Activated B cell treated with CpG ODN at 0.5 μM for 24 hours (primary cell): Measurements from ENCODE around the gene CDT1. TPM values are rescaled to one million over a fixed set of nuclear protein-coding genes. Genes with fewer than 3 reads are reported as not detected.

Experiments
- ATAC-seq: fragments of 200-7000 bp; cut with Tn5 transposase; one replicate; pipeline ENCODE4 v1.10.0; 2021; ENCODE audit warnings: low read depth, mild to moderate bottlenecking, moderate library complexity
- CTCF ChIA-PET: fragments of 350-600 bp; sonication (Branson Sonifier 250); formaldehyde crosslinking; loops from one replicate; lab custom pipeline; 2021; ENCODE audit warnings: antibody characterized with exemption; lab: Charles Lee
- POLR2A ChIA-PET: fragments of 350-600 bp; sonication (Branson Sonifier 250); formaldehyde crosslinking; loops from one replicate; lab custom pipeline; 2021; ENCODE audit warnings: antibody characterized with exemption; lab: Charles Lee
- DNase-seq: peaks from one replicate; pipeline ENCODE4 v3.0.0; 2022
- H3K27ac Mint-ChIP-seq: one replicate; pipeline ENCODE4 v1.8.0; 2020; ENCODE audit warnings: mixed read lengths
- H3K27me3 Mint-ChIP-seq: one replicate; pipeline ENCODE4 v1.8.0; 2021; ENCODE audit warnings: mixed read lengths
- H3K36me3 Mint-ChIP-seq: one replicate; pipeline ENCODE4 v1.8.0; 2021; ENCODE audit warnings: low read depth, mixed read lengths
- H3K4me1 Mint-ChIP-seq: one replicate; pipeline ENCODE4 v1.8.0; 2021; ENCODE audit warnings: mixed read lengths
- H3K4me3 Mint-ChIP-seq: one replicate; pipeline ENCODE4 v1.8.0; 2020; ENCODE audit warnings: mild to moderate bottlenecking, mixed read lengths
- H3K9me3 Mint-ChIP-seq: one replicate; pipeline ENCODE4 v1.8.0; 2020; ENCODE audit warnings: mixed read lengths
- CTCF ChIP-seq: fragments of 200-600 bp; IDR thresholded peaks from one replicate; pipeline ENCODE4 v1.8.0; 2022; ENCODE audit warnings: antibody characterized with exemption, mild to moderate bottlenecking
- intact Hi-C: fragments of 100-400 bp; cut with micrococcal nuclease; formaldehyde crosslinking; loops from one replicate; pipeline ENCODE4 v1.15.1; 2024
- total RNA-seq: library from RNA; stranded (reverse); gene quantifications from 2 replicates; pipeline ENCODE4 v1.2.3, GENCODE V29; 2022

Gene CDT1
- total RNA-seq, 1 donor from 2014 or later, result 4.3 TPM

DNA sequence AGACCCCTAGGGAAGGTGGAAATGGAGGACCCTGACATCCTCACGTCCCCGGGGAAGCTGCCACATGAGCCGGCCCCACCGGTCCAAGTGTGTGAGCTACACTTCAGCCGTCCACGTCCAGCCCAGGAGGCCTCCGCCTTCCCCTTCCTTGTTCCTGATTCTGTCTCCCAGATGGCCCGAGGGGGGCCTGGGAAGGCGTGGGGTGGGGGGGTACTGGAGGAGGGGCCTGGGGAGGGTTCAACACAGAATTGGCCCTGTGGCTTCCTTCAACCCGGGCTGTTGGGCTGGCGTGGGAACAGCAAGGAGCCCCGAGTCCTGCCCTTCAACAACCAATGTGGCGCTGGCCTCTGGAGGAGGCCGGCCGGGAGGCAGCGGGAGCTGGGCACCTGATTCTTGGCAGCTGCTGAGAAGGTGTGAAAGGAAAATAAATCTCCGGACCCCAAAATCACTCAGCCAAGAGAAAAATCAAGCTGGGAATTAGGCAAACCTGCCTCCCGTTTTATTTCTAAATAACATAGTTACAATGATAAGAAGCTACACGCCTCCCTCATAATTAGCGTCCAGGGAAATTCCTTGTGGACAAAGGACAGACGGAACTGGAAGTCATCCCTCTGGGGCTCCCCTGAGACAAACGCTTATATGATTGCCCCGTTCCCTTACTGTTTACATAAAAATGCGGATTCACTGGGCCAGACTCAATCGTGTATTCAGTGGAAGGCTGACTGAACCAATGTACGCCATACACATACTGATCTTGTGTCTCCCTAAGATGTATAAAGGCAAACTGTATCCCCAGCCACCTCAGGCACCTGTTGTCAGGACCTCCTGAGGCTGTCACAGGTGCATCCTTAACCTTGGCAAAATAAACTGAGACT, 9.9 kb downstream of the CDT1 start:
- Mint-ChIP-seq H3K4me3 (no peak overlapping the region), H3K27ac (no peak overlapping the region), H3K4me1 (peaks cover 17% of the 10 kb centered on the region), H3K36me3 (peaks cover 7% of the 10 kb centered on the region), H3K9me3 (no peaks in the 10 kb centered on the region), H3K27me3 (no peaks in the 10 kb centered on the region)
- CTCF ChIA-PET, result interaction anchor here (0.9 to 2.2 kb wide), 4 partner anchors 63 to 354 kb away, joined by 3 to 14 read pairs (median 3); no protein-coding TSS in a partner anchor
- ATAC-seq (no peak), DNase-seq (no peak)
- POLR2A ChIA-PET, result interaction anchor here (0.6 to 6.0 kb wide), 6 partner anchors 10 to 678 kb away, joined by 6 to 52 read pairs (median 16); partner anchors contain the start of genes CDT1, PIEZO1 and ZNF778
- intact Hi-C loops, result loop anchor here (2.0 to 10.0 kb wide), 2 partner anchors 691 to 747 kb away; partner anchors contain the start of genes RPL13 and SPG7
- TF ChIP-seq CTCF, result no peak

DNA sequence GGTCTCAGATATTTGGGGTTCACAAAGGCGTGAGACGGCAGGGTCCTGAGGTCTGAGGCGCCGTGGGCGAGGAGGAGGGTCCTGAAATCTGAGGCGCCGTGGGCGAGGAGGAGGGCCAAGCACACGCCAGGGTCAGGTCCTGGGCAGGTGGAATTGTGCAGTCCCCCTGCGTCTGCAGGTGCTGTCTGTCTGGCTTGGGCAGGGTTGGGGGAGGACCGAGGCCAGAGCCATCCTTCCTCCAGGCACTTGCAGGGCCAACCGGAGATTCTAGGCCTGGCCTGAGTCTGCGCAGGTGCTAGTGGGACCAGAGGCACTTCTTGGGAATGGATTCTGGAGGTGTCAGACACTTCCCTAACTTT, 10.5 kb downstream of the CDT1 start:
- CTCF ChIA-PET, result interaction anchor here (2.2 kb wide), 1 partner anchor 77 kb away, joined by 14 read pairs; no protein-coding TSS in a partner anchor
- peaks cover 17% of the 10 kb centered on the region for H3K4me1 Mint-ChIP-seq
- TF ChIP-seq CTCF, result no peak
- POLR2A ChIA-PET, result interaction anchor here (1.2 kb wide), 1 partner anchor 43 kb away, joined by 3 read pairs; the partner anchor contains the start of genes GALNS and TRAPPC2L
- intact Hi-C loops, result loop anchor here (10.0 kb wide), 1 partner anchor 691 kb away; the partner anchor contains the start of gene SPG7
- peaks cover 4% of the 10 kb centered on the region for H3K36me3 Mint-ChIP-seq
- no peak overlapping the region for H3K4me3 Mint-ChIP-seq
- H3K9me3 Mint-ChIP-seq, result no peaks in the 10 kb centered on the region
- no peaks in the 10 kb centered on the region for H3K27me3 Mint-ChIP-seq
- no peak overlapping the region for H3K27ac Mint-ChIP-seq
- DNase-seq, result no peak
- ATAC-seq, result no peak

GRCh38 chr16:88815227-88815626, 11.6 kb downstream of the CDT1 start:
- no peak for ATAC-seq
- CTCF ChIA-PET, result interaction anchor here (0.9 to 2.5 kb wide), 4 partner anchors 18 to 403 kb away, joined by 3 to 14 read pairs (median 7); partner anchors contain the start of gene ZNF778

DNA sequence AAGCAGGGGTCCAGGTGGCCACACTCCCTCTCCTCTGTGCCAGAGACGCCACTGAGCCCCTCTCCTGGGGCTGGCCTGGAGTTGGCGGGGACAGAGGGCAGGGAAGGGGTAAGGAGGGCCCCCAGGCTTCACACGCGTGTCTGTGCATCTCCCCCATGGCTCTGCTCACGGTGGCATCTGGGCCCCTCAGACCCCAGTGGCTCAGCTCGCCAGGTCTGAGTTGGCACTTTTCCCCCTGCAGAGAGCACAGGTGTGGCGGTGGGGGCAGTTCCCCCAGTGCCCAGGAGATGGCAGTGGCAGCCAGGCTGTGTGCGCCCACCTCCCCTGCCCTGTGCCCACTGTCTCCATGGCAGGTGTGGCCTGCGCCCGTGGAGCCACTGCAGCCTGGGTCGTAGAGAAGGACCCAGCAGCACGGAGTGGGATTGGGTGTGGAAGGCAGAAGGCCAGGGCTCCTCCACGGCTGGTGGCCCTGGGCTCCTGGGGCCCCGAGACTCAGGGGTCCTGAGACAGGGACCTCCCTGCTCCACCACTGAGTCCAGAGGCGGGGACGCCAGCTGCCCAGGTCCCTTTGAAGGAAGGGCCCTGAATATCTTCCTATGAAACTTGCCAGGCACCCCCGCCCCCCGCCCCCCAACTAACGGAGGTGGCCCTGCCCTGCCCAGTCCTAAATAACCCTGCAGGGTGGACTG, 12.5 kb downstream of the CDT1 start:
- H3K9me3 Mint-ChIP-seq, result no peaks in the 10 kb centered on the region
- peak; percentile 43 for ATAC-seq
- TF ChIP-seq CTCF, result no peak
- intact Hi-C loops, result loop anchor here (1.0 to 10.0 kb wide), 5 partner anchors 41 to 689 kb away; partner anchors contain the start of genes SPG7 and TRAPPC2L
- ChIA-PET CTCF (interaction anchor here (0.9 to 2.5 kb wide), 4 partner anchors 17 to 402 kb away, joined by 3 to 14 read pairs (median 7); partner anchors contain the start of gene ZNF778), POLR2A (interaction anchor here (0.6 kb wide), 1 partner anchor 425 kb away, joined by 3 read pairs; no protein-coding TSS in a partner anchor)
- peak; percentile 66 for DNase-seq
- H3K4me3 Mint-ChIP-seq, result no peak overlapping the region
- peaks cover 6% of the 10 kb centered on the region for H3K4me1 Mint-ChIP-seq
- no peaks in the 10 kb centered on the region for H3K36me3 Mint-ChIP-seq
- H3K27me3 Mint-ChIP-seq, result no peaks in the 10 kb centered on the region
- H3K27ac Mint-ChIP-seq, result no peak overlapping the region

More at GRCh38 chr16:88815227-88815626, 11.6 kb downstream of the CDT1 start:
- H3K9me3 Mint-ChIP-seq, result no peaks in the 10 kb centered on the region
- POLR2A ChIA-PET, result interaction anchor here (0.6 to 1.2 kb wide), 2 partner anchors 42 to 426 kb away, joined by 3 read pairs; partner anchors contain the start of genes GALNS and TRAPPC2L
- H3K4me3 Mint-ChIP-seq, result no peak overlapping the region
- DNase-seq, result no peak
- intact Hi-C loops, result loop anchor here (10.0 kb wide), 1 partner anchor 690 kb away; the partner anchor contains the start of gene SPG7
- H3K4me1 Mint-ChIP-seq, result peaks cover 14% of the 10 kb centered on the region
- no peak overlapping the region for H3K27ac Mint-ChIP-seq
- no peaks in the 10 kb centered on the region for H3K27me3 Mint-ChIP-seq
- no peaks in the 10 kb centered on the region for H3K36me3 Mint-ChIP-seq
- TF ChIP-seq CTCF, result no peak
